IPS-20b (cell line): ENCODE data around the gene SRRM5.

Source experiments
- H3K27ac ChIP-seq: one replicate; pipeline ENCODE4 v1.5.1; 2013; ENCODE audit warnings: low read length
- H3K27me3 ChIP-seq: 2 replicates; pipeline ENCODE4 v1.6.1; 2013; ENCODE audit warnings: mild to moderate bottlenecking, low read length, inconsistent platforms; ENCODE audit not compliant: insufficient read depth
- H3K36me3 ChIP-seq: 2 replicates; pipeline ENCODE4 v1.6.1; 2013; ENCODE audit warnings: low read depth, mild to moderate bottlenecking, inconsistent platforms, low read length, moderate library complexity; ENCODE audit not compliant: insufficient read depth
- H3K4me1 ChIP-seq: 2 replicates; pipeline ENCODE4 v1.6.1; 2013; ENCODE audit warnings: mild to moderate bottlenecking, control low read depth, inconsistent platforms, low read length, moderate library complexity; ENCODE audit not compliant: insufficient read depth
- H3K4me3 ChIP-seq: 2 replicates; pipeline ENCODE4 v1.5.1; 2013; ENCODE audit warnings: mild to moderate bottlenecking, low read length, inconsistent platforms
- H3K9ac ChIP-seq: 2 replicates; pipeline ENCODE4 v1.6.1; 2013; ENCODE audit warnings: low read depth, mild to moderate bottlenecking, inconsistent platforms, low read length, moderate library complexity
- H3K9me3 ChIP-seq: 2 replicates; pipeline ENCODE4 v1.6.1; 2013; ENCODE audit warnings: mild to moderate bottlenecking, low read depth, low read length, inconsistent platforms; ENCODE audit not compliant: insufficient read depth

The SRRM5 gene

GRCh38 chr19:43660971-43661360, 49.1 kb downstream of the SRRM5 start:
- H3K36me3 ChIP-seq: peaks cover 26% of the 10 kb centered on the region
- no peak overlapping the region for H3K4me3 ChIP-seq
- H3K4me1 ChIP-seq: no peaks in the 10 kb centered on the region
- H3K27ac ChIP-seq: no peak overlapping the region
- H3K27me3 ChIP-seq: no peaks in the 10 kb centered on the region
- no peaks in the 10 kb centered on the region for H3K9me3 ChIP-seq
- no peak overlapping the region for H3K9ac ChIP-seq

GRCh38 chr19:43662487-43662886, 50.6 kb downstream of the SRRM5 start:
- peaks cover 21% of the 10 kb centered on the region for H3K36me3 ChIP-seq
- no peaks in the 10 kb centered on the region for H3K9me3 ChIP-seq
- H3K4me3 ChIP-seq: no peak overlapping the region
- H3K4me1 ChIP-seq: no peaks in the 10 kb centered on the region
- no peak overlapping the region for H3K9ac ChIP-seq
- H3K27me3 ChIP-seq: no peaks in the 10 kb centered on the region
- H3K27ac ChIP-seq: no peak overlapping the region

GRCh38 chr19:43664018-43664417, 52.1 kb downstream of the SRRM5 start:
- Histone ChIP-seq H3K4me1 (no peaks in the 10 kb centered on the region), H3K27me3 (peaks cover 2% of the 10 kb centered on the region; the same call in 1 of the 2 replicates), H3K9me3 (no peaks in the 10 kb centered on the region), H3K9ac (no peak overlapping the region), H3K4me3 (no peak overlapping the region), H3K27ac (no peak overlapping the region), H3K36me3 (peaks cover 21% of the 10 kb centered on the region)
